ENCODE measurements around the gene RTL10.
A peak's percentile ranks its signal among the peaks of the same experiment; 100 is the strongest.

The RTL10 gene

DNA sequence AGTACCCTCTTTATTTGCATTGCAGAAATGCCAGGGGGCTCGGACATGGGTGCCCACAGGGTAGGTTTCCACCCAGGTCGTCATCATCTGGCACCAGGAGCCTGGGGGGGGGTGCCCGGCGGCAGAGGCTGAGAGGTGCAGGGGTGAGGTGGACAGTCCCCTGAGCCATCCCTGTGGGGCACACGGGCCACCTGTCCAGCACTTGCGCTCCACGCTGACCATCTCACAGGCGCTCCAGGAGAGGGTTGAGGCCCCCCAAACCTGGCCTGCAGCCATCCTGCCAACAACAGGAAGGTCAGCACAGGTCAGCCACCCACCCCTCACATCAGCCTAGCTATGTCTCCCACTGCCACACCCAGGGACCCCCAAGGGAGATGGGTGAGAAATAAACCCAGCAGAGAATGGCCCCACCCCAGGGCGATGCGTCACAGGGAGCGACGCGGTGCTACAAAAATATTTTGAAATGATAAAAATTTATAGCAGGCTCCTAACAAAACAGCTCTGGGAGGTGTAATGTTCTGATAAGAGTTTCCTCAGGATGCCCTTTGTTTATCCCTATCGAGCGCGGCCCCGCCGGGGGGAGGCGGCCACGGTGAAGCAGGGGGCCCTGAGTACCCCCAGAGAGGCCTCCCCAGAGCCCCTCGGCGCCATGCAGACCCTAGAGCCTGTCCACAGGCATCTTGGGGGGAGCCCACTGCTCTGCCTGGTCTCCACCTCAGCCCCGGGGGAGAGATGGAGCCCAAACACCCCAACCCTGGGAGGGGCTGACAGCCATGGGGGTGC is 21.0 kb upstream of the RTL10 start:
- no peak for DNase-seq

DNA sequence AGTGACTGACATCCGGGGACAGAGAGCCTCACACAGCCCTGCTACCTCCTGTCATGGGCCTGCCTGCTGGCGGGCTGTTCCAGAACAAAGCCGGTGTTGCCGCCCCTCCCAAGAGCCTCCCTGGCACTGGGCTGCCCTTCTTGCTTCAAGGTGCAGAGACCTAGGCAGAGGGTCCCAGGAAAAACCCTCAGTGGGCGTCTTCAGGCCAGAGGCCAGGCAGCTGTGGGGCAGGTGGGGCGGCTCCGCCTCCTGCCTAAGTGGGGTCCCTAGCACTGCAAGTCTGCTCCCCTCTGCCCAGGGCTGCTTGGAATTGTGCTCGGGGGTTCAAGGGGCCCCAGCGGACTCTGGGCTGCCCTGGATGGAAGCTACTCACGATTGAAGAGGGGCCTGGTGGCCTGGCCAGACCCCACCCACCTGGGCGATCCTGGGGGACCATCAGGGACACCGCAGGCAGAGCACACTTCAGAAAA is 20.4 kb upstream of the RTL10 start:
- DNase-seq: no peak

DNA sequence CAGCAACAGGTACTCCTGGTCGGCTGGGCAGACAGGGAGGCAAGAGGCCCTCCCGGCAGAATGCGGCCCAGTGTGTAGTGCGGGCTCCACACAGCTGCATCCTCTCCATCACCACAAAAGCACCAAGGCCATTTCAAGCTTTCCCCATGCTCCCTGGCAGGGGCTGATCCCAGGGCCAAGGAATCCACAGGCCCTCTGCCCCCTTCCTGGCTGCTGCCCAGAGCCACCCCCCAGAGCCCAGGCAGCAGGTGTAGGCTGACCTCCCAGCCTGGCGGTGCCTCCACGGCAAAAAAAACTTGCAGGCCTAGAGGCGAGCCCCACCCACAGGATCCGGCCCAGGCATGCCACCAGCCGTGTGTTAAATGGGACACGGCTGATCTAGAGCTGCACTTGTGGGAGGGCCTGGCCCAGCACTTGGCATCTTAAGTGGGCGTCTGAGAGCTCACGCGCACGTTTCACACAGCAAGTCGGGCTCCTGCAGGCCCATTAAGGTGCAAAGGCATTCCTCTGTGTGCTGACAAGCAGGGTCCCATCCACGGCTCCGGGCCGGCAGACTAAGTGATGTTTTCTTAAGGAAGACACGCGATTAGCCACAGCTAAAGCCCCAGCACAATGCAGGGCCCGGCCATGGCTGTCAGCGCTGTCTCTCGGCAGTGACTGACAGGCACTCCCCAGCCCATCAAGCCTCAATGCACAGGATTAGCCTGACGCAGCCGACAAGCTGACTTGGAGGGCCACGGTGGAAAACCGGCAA is 19.8 kb upstream of the RTL10 start:
- no peak for DNase-seq

DNA sequence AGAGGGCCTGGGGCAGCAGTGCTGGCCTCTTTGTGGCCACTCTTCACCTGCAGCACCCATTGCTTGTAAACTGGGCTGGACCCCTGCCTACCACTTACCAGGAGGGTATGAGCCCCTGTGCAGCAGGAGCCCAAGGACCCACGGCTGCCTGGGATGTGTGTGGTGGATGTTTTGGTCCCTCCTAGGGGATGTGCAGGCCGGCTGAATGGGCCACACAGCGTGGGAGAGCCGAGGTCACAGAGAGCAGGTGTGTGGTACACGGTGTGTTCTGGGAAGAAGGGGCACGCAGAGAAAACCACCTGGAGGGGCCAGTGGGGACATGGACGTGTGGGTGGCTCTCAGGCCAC is 19.3 kb upstream of the RTL10 start:
- DNase-seq: no peak

- DNase-seq: no peak
Observed at GRCh38 chr22:19873138-19873959, 18.7 kb upstream of the RTL10 start.

GRCh38 chr22:19872779-19873137 is 18.1 kb upstream of the RTL10 start:
- DNase-seq: no peak

GRCh38 chr22:19871845-19872778 is 17.4 kb upstream of the RTL10 start:
- no peak for DNase-seq

GRCh38 chr22:19871023-19871844 is 16.6 kb upstream of the RTL10 start:
- DNase-seq: no peak

DNA sequence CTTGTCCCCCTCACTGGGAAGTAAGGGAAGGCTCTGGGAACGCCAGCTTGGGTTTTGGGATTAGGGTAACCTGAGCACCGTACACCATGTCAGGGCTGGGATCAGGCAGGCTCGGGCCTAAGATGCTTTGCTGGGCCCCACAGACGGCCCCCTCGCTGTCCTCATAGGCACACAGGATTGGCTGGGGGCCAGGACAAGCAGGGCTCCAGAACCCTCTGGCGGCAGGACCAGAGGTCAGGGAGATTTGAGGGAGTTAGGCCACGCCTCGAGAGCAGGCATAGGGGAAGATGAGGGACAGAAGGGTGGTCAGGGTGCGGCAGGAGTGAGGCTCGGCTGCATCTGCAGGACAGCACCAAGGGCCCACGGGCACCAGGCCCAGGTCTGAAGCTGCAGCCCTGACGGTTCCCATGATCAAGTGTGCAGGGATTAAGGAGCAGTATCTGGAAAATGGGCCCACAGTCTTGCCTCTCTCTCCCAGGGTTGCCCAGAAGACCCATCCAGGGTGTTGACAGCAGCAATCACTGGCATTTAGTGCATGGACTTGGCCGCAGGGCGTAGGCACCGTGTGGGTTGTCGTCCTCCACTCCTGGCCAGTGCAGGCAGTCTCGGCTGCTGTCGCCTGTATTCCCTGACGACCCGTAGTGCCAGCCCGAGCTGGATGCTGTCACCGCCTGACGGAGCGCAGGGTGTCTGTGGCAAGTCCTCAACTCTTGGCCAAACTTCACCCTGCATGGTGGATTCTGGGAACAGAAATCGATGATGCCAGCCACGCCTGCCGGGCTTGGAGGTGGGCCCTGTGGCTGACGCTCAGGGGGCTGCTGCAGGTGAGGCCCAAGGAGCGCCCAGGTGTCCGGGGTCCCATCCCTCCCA is 15.7 kb upstream of the RTL10 start:
- no peak for DNase-seq

DNA sequence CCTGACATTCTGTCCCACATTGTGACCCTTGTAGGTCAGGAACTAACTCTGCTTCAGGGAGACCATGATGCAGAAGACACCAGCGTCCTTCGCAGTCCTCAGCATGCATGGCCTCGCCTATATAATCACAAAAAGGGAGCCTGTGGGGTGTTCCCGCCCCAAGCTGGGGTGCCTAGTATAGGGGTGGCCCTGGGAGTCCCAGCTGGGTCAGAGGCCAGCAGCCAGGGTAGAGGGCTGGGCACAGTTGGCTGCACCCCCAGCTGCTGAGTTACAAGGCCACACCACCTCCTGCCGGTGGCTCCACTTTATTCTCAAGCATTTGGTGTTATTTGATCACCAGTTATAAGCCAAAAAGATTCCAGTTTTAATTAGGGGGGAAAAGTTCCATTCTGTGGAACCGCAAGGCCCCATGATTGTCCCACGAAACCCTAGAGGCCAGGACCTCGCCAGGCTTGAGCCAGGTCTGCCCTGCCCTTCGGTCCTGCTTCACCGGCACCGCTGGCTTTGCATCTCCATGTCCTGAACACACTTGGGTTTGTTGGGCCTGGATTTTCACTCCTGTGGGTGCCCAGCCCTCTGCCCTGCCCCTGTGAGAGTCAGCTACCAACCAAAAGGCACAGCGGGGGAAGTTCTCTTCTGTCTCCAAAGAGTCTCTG is 15.0 kb upstream of the RTL10 start:
- DNase-seq: no peak

GRCh38 chr22:19868773-19869471 is 14.2 kb upstream of the RTL10 start:
- peak; percentile 34 for DNase-seq

- no peak for DNase-seq
Observed at GRCh38 chr22:19868333-19868732, 13.7 kb upstream of the RTL10 start.

- no peak for DNase-seq
Observed at GRCh38 chr22:19867617-19868016, 12.9 kb upstream of the RTL10 start.

DNA sequence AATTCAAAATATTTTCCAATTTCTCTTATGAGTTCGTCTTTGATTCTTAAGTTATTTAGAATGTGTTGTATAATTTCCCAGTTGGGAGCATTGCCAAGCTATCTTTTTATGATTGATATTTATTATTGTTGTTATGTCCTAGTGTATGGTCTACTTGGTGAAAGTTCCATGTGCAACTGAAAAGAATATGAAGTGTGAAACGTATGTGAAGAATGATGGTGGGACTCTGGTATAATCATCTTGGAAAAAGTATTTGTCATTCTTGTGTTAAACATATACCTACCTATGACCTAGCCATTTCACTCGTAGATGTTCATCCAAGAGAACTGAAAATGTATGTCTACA is 12.0 kb upstream of the RTL10 start:
- no peak for DNase-seq

GRCh38 chr22:19865141-19865829 is 10.6 kb upstream of the RTL10 start:
- no peak for DNase-seq

GRCh38 chr22:19864538-19865106 is 9.9 kb upstream of the RTL10 start:
- no peak for DNase-seq

- DNase-seq: no peak
Observed at GRCh38 chr22:19863571-19863970, 8.9 kb upstream of the RTL10 start.

DNA sequence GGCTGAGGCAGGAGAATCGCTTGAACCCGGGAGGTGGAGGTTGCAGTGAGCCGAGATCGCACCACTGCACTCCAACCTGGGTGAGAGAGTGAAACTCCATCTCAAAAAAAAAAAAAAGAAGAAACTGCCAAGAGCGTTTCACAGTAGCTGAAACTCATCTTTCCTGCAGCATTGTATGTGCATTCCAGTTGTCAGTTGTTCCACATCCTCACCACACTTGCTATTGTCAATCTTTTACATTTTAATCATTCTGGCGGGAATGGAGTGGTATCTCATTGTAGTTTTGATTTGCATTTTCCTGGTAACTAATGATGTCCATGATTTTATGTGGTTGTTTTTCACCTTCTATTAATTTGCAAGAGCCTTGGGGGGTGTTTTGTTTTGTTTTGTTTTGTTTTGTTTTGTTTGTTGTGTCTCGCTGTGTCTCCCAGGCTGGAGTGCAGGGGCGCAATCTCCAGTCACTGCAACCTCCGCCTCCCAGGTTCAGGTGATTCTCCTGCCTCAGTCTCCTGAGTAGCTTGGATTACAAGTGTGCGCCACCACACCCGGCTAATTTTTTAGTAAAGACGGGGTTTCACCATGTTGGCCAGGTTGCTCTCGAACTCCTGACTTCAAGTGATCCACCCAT is 8.1 kb upstream of the RTL10 start:
- no peak for DNase-seq
